ENCODE data around the gene ZNF691.
"Not testable (repeated sequence)": the region's sequence is repeated elsewhere in the genome, so short reads cannot be mapped to it uniquely, and the experiment has no call there.

ZNF691 gene

DNA sequence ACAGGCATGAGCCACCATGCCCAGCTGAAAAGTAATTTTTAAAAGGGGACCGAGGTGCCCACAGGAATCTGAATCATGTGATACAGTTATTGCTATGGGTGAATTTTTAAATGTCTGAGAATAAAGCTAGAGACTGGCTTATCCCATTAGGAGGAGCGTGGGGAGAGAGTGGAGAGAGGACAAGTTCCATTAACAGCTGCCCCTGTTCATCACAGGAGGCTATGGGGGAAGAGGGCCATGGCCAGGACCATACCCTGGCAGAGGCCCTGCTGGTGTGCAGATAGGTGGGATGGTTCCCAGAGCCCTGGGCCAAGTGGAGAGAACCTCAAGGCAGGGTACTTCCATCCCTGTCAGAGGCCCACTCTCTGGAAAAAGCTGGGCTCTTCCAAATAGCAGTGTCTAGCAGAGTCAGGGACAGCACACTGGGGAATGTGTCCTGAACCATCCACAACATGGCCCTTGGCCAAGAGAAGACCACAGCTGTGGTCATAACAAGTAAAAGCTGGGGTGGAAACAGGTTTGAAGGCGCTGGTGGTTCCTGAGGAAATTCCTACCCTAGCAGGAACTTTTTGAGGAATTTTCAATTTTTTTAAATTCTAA, 13.7 kb upstream of the ZNF691 start:
- DNase-seq (ENCODE audit: low read depth, low spot score) = no peak

DNA sequence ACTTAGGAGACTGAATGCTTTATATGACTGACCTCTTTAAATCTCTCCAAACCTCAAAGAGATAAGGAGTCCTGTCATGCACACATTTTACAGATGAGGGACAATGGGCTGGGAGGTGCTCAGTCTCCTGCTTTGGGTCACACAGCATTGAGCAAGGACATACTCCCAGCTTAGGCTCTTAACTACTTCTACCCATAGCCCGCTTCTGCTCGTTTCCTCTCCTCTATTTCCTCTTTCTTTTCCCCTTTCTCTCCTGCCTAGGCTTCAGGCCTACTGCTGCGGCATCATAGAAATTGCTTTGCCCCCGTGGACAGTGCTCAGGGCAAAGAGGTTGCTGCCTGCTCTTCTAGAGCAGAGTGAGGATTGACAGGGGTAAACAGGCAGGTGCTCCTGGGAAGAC, 12.4 kb upstream of the ZNF691 start:
- DNase-seq (ENCODE audit: low read depth, low spot score) = no peak

- DNase-seq (ENCODE audit: low read depth, low spot score) = no peak
These were observed 11.6 kb upstream of the ZNF691 start for GRCh38 chr1:42834803-42835202.

- DNase-seq (ENCODE audit: low read depth, low spot score) = no peak
These were observed 11.0 kb upstream of the ZNF691 start for GRCh38 chr1:42835422-42835821.

DNA sequence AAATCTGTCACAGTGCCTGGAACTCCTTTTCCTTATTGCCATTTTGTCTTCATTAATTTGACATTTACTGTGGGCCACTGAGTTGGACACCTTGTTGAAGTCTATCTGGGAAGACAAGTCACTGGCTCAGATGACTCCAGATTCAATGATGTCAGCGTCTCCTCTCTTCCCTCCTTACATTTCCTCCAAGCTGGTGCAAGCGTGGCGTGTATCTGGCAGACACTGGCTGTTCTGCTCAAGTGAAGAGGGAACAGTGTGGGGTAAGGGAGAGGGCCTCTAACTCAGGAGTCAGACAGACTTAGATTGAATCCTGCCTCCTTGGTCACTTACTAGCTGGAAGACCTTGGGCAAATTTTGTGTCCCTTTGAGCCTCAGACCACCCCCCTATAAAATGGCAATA, 8.7 kb upstream of the ZNF691 start:
- DNase-seq (ENCODE audit: low read depth, low spot score) = no peak

DNA sequence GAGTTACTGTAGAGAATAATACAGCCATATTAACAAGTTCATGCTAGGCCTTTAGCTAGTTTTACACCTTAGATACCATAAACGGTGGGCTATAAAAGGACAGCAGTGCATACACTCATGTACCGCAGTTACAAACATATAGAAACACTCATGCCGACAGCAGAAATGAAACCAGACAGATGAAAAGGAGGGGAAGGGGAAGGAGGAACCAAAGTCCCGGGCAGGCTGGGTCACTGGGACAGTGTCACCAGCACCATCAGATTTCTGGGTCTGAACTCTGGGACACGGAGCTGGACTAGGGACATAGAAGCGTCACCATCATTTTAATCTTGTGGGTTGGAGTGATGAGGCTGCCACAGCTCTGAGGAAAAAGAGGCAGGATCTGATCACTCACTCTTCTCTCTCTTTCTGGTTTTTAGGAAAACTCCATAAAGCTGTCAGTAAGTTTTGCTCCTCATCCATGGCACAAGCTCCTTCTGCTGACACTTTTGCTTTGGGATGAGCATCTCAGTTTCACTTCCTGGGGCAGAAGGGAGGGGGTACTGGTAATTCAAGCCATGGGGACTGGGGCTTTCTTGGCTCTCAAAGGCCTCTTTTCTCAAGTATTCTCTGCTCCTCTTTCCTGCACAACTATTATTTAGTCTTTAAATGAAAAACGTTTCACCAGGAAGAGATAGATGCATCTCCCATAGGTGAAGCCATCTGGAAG, 7.8 kb upstream of the ZNF691 start:
- no peak for DNase-seq (ENCODE audit: low read depth, low spot score)

DNA sequence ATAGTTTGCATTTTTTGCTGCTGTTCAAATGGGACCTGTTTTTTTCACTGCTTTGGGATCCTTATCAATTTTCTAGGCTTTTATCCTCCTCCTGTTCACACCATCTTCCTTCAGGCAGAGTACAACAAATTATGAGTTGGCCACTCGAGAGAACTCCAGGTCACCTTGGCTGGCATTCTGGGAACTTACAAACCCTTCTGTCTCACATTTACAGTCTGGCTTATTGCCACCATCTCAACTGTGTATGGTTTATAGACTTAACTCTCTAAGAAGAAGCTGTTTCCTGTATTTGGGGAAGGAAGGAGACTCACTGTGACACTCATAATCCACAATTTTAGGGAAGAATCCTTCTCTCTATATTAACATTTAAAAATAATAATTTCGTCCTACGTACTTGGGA, 5.4 kb upstream of the ZNF691 start:
- no peak for DNase-seq (ENCODE audit: low read depth, low spot score)

GRCh38 chr1:42841440-42842147, 4.8 kb upstream of the ZNF691 start:
- DNase-seq (ENCODE audit: low read depth, low spot score) = no peak

- no peak for DNase-seq (ENCODE audit: low read depth, low spot score)
These were observed 1.7 kb upstream of the ZNF691 start for GRCh38 chr1:42844592-42845140.

DNA sequence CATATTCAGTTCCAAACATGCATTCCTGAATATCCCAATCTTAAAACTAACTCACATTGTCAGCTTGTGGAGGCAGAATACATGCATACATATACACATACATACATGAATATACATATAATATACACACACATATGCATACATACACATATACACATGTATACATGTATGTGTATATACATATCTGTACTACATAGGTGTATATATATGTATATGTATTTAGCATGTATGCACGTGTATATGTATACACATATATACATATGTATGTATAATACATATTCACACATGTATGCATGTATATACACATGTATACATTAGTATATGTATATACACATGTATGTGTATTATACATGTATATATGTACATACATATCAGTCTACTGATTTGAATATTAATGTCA, 1.2 kb upstream of the ZNF691 start:
- no peak for DNase-seq (ENCODE audit: low read depth, low spot score)

DNA sequence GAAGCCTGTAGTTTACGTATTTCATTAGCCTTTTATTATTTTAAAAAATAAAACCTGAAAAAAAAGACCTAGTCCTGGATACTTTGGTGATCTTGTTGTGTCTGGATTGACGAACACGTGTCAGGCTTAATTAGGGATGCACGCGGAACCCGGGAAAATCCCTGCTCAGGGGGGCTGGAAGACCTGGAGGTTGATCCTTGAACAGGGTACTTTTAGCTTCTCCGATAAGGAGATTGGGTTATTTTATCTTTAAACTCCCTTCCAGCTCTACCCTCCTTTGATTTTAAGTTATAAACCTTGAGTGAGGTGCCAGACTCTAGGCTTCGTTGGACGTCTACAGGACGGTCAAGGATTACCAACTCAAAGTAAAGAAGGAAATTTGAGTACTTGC, 552 bp upstream of the ZNF691 start:
- no peak for DNase-seq (ENCODE audit: low read depth, low spot score)

DNA sequence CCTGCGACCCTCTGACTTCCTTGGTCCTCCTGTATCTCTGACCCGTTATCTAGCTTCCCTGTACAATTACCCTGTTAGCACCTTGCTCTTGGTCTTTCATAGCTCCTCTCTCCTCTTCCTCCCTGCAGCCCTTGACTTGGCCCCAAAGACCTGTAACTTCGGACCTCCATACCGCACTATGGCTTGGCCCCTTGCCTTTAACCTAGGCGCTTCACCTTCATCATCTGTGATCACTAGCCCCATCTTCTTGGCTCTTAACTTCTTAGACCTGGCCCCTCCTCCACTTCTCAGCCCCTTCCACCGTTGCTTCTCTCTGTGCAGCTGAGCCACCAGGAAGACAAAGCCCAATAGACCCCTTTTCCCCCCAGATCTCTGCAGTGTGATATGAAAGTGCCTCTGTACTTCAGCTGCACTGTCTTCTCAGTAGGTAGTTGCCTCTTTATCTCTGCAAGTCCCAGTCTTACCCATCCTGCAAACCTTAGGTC, 740 bp downstream of the ZNF691 start:
- DNase-seq (ENCODE audit: low read depth, low spot score) = no peak

- DNase-seq (ENCODE audit: low read depth, low spot score) = no peak
These were observed 1.5 kb downstream of the ZNF691 start for GRCh38 chr1:42847721-42848460.

- DNase-seq (ENCODE audit: low read depth, low spot score) = no peak
These were observed 2.6 kb downstream of the ZNF691 start for GRCh38 chr1:42848823-42849537.

DNA sequence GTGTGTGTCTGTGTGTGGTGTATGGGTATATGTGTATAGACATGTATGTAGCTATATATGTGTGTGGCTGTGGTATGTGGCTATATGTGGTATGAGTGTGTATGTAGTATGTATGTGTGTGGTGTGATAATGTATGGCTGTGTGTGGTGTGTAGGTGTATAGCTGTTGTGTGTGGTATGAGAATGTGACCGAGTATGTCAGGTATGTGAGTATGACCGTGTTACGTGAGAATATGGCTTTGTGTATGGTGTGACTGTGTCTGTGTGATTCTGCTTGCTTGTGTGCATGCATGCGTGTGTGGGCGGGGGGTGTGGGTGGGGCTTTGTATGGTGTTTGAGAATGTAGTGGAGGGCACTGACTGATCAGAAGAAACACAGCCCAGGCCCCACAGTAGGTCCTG, 3.5 kb downstream of the ZNF691 start:
- DNase-seq (ENCODE audit: low read depth, low spot score) = no peak

- DNase-seq (ENCODE audit: low read depth, low spot score) = no peak
These were observed 5.0 kb downstream of the ZNF691 start for GRCh38 chr1:42851420-42851819.

GRCh38 chr1:42851960-42852607, 5.7 kb downstream of the ZNF691 start:
- DNase-seq (ENCODE audit: low read depth, low spot score) = no peak

- DNase-seq (ENCODE audit: low read depth, low spot score) = no peak
These were observed 6.2 kb downstream of the ZNF691 start for GRCh38 chr1:42852608-42852980.

- DNase-seq (ENCODE audit: low read depth, low spot score) = no peak
These were observed 6.9 kb downstream of the ZNF691 start for GRCh38 chr1:42853116-42853884.

GRCh38 chr1:42856554-42856953, 10.1 kb downstream of the ZNF691 start:
- DNase-seq (ENCODE audit: low read depth, low spot score) = not testable (repeated sequence)
